ENCODE data around the gene MINDY2. TPM values are rescaled to one million over a fixed set of nuclear protein-coding genes. Genes with fewer than 3 reads are reported as not detected.
"Not testable (repeated sequence)": the region's sequence is repeated elsewhere in the genome, so short reads cannot be mapped to it uniquely, and the experiment has no call there.

Gene MINDY2
- total RNA-seq, 1 donor from 2014 or later, result 41.6 TPM

DNA sequence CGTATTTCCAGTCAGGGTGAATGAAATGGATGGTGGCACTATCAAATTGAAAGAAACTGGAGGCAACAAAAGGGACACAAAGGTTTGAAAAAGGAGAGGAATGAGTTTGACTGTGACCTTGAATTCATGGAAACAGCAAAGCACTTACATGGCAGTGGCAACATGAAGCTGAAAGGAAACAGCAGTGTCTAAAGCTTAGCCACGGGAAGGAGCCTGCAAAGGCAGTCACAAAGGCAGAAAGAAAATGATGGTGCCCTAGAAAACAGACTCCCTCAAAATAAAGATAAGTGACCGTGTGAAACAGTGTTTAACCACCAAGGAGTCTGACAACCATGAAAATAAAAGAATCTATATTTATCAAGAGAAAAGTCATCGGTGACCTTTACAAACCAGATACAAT is 111.1 kb downstream of the MINDY2 start:
- DNase-seq (ENCODE audit: low spot score), result no peak

DNA sequence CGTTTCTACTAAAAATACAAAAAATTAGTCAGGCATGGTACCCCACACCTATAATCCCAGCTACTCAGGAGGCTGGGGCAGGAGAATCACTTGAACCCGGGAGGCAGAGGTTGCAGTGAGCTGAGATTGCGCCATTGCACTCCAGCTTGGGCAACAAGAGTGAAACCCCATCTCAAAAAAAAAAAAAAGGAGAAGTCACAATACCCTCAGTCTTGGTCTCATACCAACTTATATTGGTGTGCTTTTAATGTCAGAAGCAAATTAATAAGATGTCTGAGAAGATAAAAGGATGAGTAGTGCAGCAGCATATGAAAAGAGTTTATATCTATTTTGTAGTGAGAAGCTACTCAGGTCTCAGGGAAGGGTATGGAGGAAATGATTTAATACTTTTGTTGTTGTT is 112.8 kb downstream of the MINDY2 start:
- not testable (repeated sequence) for DNase-seq (ENCODE audit: low spot score)

DNA sequence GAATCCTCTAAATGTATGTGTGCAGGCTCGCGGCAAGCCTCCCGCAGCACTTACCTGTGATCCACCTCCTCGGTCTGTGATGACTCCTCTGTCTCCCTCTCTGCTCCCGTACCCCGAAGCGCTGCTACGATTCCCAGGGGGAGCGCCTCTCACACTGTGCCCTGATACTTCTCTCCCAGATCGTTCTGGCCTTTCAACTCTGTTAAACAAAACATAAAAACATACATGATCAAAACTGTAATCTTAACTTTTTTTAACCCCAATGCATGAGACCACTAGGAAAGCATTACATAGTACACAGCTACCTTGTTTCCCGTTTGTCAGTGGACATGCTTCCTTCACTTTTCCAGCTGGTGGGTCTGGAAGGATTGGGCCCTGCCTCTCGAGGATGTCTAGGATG is 115.8 kb downstream of the MINDY2 start:
- DNase-seq (ENCODE audit: low spot score), result no peak

DNA sequence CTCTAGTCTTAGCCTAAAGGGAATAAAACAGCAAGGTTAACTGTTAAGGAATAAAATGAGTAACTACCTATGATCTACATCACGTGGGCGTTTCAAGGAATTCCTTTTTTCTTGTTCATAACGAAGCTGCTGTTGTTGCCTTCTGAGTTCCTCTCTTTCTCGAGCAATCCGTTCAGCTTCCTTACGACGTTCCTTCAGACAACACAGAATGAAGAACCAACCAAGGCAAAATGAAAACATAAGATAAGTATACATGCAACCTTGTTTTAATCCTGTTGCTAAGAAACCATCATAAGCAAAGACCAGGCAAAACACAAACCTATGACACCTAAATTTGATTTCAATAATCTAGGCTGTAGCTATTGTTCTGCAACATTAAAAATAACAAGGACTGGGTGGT is 118.3 kb downstream of the MINDY2 start:
- no peak for DNase-seq (ENCODE audit: low spot score)

DNA sequence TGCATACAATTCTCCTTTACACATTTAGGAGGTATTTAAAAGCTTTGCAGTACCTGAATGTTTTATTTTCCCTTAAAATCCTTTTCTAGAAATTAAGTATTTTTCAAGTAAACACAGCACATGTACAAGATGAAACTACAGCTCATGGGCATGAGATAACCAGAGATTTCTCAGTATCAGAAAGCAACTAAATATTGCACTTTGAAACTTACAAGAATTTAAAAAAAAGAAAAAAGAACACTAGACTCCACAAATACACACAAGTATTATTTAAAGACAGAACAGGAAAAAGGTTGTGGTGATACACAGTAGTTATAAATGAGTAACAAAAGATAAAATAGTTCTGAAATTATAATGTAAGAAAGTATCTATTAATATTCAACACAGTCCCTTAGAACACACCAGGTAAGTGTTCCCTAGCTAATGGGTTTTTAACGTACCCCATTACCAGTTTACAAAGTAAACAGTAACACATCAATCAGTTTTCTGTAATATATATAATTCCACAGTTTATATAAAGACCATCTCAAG is 127.1 kb downstream of the MINDY2 start:
- DNase-seq (ENCODE audit: low spot score), result no peak

DNA sequence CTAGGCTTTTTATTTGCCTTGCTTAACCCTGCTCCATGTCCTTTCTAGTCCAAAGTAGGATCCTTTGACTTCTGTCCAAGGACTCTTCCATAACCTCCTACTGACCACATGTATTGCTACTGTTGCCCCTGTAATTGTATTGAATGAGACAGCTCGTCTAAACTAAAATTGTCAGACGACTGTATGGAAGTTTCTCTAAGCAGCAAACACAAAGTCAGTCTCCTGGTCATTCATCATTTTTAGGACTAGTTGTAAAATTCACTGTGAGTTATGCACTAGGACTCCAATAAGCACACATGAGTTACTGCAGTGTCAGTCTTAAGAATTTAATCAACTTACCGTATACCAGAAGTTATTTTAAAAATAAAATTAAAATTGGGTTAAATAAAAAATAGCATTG is 129.5 kb downstream of the MINDY2 start:
- no peak for DNase-seq (ENCODE audit: low spot score)

DNA sequence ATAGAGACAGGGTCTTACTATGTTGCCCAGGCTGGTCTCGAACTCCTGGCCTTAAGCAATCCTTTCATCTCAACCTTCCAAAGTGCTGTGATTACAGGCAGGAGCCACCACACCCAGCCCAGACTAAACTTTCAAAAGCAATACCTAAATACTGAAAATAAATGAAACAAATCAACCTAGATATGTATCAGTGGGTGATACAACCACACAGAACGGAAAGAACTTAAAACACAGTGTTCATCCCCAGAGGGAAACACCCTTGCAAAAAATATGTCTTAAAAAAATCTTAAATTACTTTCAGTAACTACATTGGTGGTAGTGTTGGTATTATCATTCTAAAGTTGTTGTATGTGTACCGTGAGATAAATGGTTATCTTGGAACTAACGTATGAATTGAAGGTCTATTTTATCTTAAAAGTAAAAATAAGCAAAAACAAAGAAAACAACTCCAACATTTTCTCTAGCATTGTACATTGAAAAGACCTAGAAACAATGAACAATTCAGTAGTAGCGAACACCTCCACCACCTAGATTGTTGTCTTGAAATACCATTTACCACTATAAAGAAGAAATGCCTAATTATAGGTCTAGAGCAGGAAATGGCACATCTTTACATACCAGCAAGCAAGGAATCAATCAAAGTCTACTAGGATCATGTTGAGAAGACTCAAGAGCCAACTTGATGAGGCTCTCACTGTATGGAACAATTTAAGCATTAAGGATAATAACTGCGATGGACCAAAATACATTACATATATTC is 137.6 kb downstream of the MINDY2 start:
- DNase-seq (ENCODE audit: low spot score), result no peak

DNA sequence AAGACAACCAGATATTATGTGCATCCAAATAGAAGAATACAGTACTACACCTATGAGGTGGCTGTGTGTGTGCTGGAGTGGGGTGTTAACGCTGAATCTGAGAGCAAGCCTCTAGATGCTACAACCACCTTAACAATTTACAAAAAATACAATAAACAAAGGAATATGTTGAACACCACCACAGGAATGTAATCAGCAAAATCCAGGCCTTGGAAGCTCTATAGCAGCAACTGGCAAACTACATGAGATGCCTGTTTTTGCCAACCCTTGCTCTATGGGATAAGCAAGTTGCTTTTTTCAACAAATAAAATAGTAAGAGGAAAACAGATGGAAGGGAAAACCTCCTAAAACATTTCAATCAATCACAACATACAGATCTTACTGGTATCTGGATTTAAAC is 138.5 kb downstream of the MINDY2 start:
- DNase-seq (ENCODE audit: low spot score), result no peak

DNA sequence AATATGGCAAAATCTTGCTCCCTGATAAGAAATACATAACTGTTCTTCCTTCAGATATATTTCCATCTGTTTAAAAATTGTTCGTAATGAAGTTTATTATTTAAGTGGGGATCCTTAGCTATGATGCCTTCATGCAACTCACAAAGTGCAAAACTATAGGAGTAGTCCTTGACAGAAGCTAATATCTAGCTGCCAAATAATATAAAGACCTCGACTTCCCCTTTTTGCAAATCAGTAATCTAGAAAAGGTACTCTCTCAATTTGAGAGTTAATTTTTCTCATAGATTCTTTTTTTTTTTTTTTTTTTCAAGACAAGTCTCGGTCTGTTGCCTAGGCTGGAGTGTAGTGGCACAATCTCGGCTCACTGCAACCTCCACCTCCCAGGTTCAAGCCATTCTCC is 139.4 kb downstream of the MINDY2 start:
- DNase-seq (ENCODE audit: low spot score), result no peak

Other genes with a start within 250 kb of the MINDY2 start
- gene ADAM10, start 21.6 kb upstream of the MINDY2 start, total RNA-seq, result 315 TPM
- 159 TPM for gene SLTM, start 162.4 kb downstream of the MINDY2 start, total RNA-seq
- 56.9 TPM for gene RNF111, start 216.4 kb downstream of the MINDY2 start, total RNA-seq